Activated CD8-positive, alpha-beta memory T cell treated with anti-CD3 and anti-CD28 coated beads for 48 hours (primary cell): ENCODE data around the gene AP3S2.
"Not testable (repeated sequence)": the region's sequence is repeated elsewhere in the genome, so short reads cannot be mapped to it uniquely, and the experiment has no call there.

Source experiments
- DNase-seq, 3 experiments: peaks; one replicate each; pipeline ENCODE4 v3.0.0-alpha.2; 2020; ENCODE audit warnings: low read depth in 2 of 3, low spot score in 2 of 3

AP3S2 gene

GRCh38 chr15:89869490-89869889 lies 24.3 kb downstream of the AP3S2 start:
- not testable (repeated sequence) for DNase-seq

- DNase-seq, result no peak
These were observed 28.6 kb downstream of the AP3S2 start for GRCh38 chr15:89864958-89865739.

GRCh38 chr15:89863918-89864317 lies 29.9 kb downstream of the AP3S2 start:
- no peak for DNase-seq

- DNase-seq, result no peak
These were observed 32.9 kb downstream of the AP3S2 start for GRCh38 chr15:89860891-89861290.

GRCh38 chr15:89860431-89860830 lies 33.4 kb downstream of the AP3S2 start:
- no peak for DNase-seq

GRCh38 chr15:89858661-89859458 lies 34.9 kb downstream of the AP3S2 start:
- DNase-seq, result no peak

- no peak for DNase-seq
These were observed 36.1 kb downstream of the AP3S2 start for GRCh38 chr15:89857673-89858072.

- DNase-seq, result no peak
These were observed 37.8 kb downstream of the AP3S2 start for GRCh38 chr15:89855948-89856347.

GRCh38 chr15:89854863-89855262 lies 38.9 kb downstream of the AP3S2 start:
- DNase-seq, result not testable (repeated sequence)

GRCh38 chr15:89852342-89852995 lies 41.3 kb downstream of the AP3S2 start:
- DNase-seq, result no peak

- no peak for DNase-seq
These were observed 42.0 kb downstream of the AP3S2 start for GRCh38 chr15:89851673-89852341.

GRCh38 chr15:89848970-89849292 lies 44.9 kb downstream of the AP3S2 start:
- no peak for DNase-seq

- no peak for DNase-seq
These were observed 46.7 kb downstream of the AP3S2 start for GRCh38 chr15:89847101-89847500.

- DNase-seq, result no peak
These were observed 48.4 kb downstream of the AP3S2 start for GRCh38 chr15:89845305-89845893.

GRCh38 chr15:89841962-89842361 lies 51.8 kb downstream of the AP3S2 start:
- DNase-seq, result no peak

GRCh38 chr15:89841306-89841705 lies 52.5 kb downstream of the AP3S2 start:
- no peak for DNase-seq

- DNase-seq, result no peak
These were observed 54.5 kb downstream of the AP3S2 start for GRCh38 chr15:89839167-89839810.

- DNase-seq, result no peak
These were observed 56.0 kb downstream of the AP3S2 start for GRCh38 chr15:89837830-89838178.

- DNase-seq, result no peak
These were observed 56.5 kb downstream of the AP3S2 start for GRCh38 chr15:89837134-89837829.
